ENCODE measurements around the gene RIMS1. TPM values are rescaled to one million over a fixed set of nuclear protein-coding genes. Genes with fewer than 3 reads are reported as not detected.

The RIMS1 gene
- total and polyA plus RNA-seq, 2 of the 13 experiments (the other 11 are each of a cell fraction or from before 2014, with no cell fraction given), result not detected

DNA sequence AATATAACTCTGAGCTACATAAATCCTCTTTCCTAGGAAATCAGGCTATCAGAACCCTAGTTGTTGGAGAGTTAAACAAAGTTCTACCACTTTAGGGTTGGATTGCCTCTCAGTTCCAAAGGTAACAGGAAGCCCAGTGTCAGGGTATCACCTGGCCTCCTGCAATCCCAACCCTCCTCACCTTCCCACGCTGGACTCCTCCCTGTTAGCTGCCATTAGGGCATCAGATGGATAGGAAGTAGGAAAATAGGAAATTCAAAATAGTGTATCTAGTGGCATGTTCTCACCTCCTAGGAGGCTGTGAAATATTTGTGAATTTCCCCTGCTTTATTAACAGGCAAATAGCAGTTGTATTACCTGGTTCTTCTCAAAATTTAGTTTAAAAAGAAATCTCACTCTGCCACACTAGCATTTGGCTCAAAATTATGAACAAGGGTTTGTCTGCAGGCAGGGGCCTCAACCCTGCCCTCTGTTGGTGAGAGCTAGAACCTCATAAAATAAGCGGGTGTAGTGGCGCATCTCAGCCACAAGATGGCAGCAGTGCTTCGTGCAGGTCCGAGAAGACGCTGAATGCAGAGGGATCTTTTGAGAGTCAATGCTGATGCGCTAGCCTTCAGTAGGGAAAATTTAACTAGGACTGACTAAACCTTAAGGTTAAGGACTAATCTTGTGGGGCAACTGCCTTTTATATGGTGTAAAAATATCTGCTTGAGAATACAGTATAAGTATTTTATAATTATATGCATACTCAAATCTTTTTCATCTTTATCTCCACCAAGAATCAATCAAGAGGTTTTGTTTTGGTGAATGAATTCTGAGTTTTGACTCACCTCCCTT is 525.7 kb downstream of the RIMS1 start (continued):
- no peak for TF ChIP-seq THAP9 (CRISPR knock-in tag; IDR thresholded peaks at IDR 0.05; ENCODE audit: borderline replicate concordance)
- no peak for TF ChIP-seq YEATS4 (CRISPR knock-in tag; IDR thresholded peaks at IDR 0.05; ENCODE audit: borderline replicate concordance)
- TF ChIP-seq, protein P1, sequence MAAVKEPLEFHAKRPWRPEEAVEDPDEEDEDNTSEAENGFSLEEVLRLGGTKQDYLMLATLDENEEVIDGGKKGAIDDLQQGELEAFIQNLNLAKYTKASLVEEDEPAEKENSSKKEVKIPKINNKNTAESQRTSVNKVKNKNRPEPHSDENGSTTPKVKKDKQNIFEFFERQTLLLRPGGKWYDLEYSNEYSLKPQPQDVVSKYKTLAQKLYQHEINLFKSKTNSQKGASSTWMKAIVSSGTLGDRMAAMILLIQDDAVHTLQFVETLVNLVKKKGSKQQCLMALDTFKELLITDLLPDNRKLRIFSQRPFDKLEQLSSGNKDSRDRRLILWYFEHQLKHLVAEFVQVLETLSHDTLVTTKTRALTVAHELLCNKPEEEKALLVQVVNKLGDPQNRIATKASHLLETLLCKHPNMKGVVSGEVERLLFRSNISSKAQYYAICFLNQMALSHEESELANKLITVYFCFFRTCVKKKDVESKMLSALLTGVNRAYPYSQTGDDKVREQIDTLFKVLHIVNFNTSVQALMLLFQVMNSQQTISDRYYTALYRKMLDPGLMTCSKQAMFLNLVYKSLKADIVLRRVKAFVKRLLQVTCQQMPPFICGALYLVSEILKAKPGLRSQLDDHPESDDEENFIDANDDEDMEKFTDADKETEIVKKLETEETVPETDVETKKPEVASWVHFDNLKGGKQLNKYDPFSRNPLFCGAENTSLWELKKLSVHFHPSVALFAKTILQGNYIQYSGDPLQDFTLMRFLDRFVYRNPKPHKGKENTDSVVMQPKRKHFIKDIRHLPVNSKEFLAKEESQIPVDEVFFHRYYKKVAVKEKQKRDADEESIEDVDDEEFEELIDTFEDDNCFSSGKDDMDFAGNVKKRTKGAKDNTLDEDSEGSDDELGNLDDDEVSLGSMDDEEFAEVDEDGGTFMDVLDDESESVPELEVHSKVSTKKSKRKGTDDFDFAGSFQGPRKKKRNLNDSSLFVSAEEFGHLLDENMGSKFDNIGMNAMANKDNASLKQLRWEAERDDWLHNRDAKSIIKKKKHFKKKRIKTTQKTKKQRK (IDR thresholded peaks at IDR 0.05; ENCODE audit: low read length), result no peak
- TF ChIP-seq KDM6A (CRISPR knock-in tag; IDR thresholded peaks at IDR 0.05; ENCODE audit: low read depth), result no peak
- TF ChIP-seq CENPBD1 (CRISPR knock-in tag; IDR thresholded peaks at IDR 0.05; ENCODE audit: borderline replicate concordance, low read depth), result no peak
- TF ChIP-seq SP140L (CRISPR knock-in tag; IDR thresholded peaks at IDR 0.05; ENCODE audit: borderline replicate concordance), result no peak
- TF ChIP-seq, protein P2, sequence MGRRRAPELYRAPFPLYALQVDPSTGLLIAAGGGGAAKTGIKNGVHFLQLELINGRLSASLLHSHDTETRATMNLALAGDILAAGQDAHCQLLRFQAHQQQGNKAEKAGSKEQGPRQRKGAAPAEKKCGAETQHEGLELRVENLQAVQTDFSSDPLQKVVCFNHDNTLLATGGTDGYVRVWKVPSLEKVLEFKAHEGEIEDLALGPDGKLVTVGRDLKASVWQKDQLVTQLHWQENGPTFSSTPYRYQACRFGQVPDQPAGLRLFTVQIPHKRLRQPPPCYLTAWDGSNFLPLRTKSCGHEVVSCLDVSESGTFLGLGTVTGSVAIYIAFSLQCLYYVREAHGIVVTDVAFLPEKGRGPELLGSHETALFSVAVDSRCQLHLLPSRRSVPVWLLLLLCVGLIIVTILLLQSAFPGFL (CRISPR knock-in tag; IDR thresholded peaks at IDR 0.05), result no peak
- no peak for TF ChIP-seq RFX5 (IDR thresholded peaks at IDR 0.05; ENCODE audit: low read depth, low read length)
- no peak for TF ChIP-seq ZNF451 (CRISPR knock-in tag; IDR thresholded peaks at IDR 0.05)
- TF ChIP-seq ZNF580 (CRISPR knock-in tag; IDR thresholded peaks at IDR 0.05; ENCODE audit: borderline replicate concordance, low read depth), result no peak
- TF ChIP-seq ZNF850 (CRISPR knock-in tag; conservative IDR thresholded peaks at IDR 0.05), result no peak
- TF ChIP-seq FOXA3 (CRISPR knock-in tag; IDR thresholded peaks at IDR 0.05), result 0 out of 2 replicates have a peak, but pooled peaks have one; percentile 17
- no peak for TF ChIP-seq MTA3 (CRISPR knock-in tag; IDR thresholded peaks at IDR 0.05)
- TF ChIP-seq ZNF691 (CRISPR knock-in tag; IDR thresholded peaks at IDR 0.05; ENCODE audit: borderline replicate concordance, low read depth), result 0 out of 2 replicates have a peak, but pooled peaks have one; percentile 34
- TF ChIP-seq MXI1 (IDR thresholded peaks at IDR 0.05; ENCODE audit: borderline replicate concordance, low read depth, low read length), result no peak
- no peak for TF ChIP-seq RFX1 (IDR thresholded peaks at IDR 0.05)
- TF ChIP-seq, protein P3, sequence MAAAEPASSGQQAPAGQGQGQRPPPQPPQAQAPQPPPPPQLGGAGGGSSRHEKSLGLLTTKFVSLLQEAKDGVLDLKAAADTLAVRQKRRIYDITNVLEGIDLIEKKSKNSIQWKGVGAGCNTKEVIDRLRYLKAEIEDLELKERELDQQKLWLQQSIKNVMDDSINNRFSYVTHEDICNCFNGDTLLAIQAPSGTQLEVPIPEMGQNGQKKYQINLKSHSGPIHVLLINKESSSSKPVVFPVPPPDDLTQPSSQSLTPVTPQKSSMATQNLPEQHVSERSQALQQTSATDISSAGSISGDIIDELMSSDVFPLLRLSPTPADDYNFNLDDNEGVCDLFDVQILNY (CRISPR knock-in tag; conservative IDR thresholded peaks at IDR 0.05), result no peak

Measured in HepG2 (cell line).